A549 (cell line): ENCODE measurements around the gene CHST11. TPM values are rescaled to one million over a fixed set of nuclear protein-coding genes. Genes with fewer than 3 reads are reported as not detected.

Experiments used
- ATAC-seq, 2 experiments: fragments of 200-7000 bp in 1 of 2; fragments of >200 bp in 1 of 2; cut with Nextera tagmentation in 1 of 2; cut with Tn5 transposase in 1 of 2; 3 replicates each; pipeline versions ENCODE4 v1.8.0 to v1.9.1; 2018 to 2020; ENCODE audit warnings: mild to moderate bottlenecking in 1 of 2, moderate library complexity in 1 of 2
- CTCF ChIA-PET: fragments of 300-600 bp; sonication (Branson Sonifier 250); formaldehyde crosslinking; extraction: SDS; loops from one replicate; lab custom pipeline; 2021; ENCODE audit warnings: antibody characterized with exemption, inconsistent platforms; lab: Yijun Ruan, JAX
- POLR2A ChIA-PET: fragments of 350-600 bp; formaldehyde crosslinking; extraction: SDS; loops from one replicate; lab custom pipeline; 2021; ENCODE audit warnings: antibody characterized with exemption, inconsistent platforms; lab: Yijun Ruan, JAX
- DNase-seq, 2 experiments: peaks; one replicate each; pipeline versions ENCODE4 v3.0.0 to v3.0.0-alpha.2; 2011 to 2016; ENCODE audit warnings: low read depth in 1 of 2, low spot score in 1 of 2
- FAIRE-seq: peaks from 2 replicates; lab custom pipeline; 2011; peaks lifted over from hg19 to GRCh38; lab: Jason Lieb, UNC
- H3K27ac ChIP-seq, 2 experiments: fragments of >200 bp; sonication (Bioruptor Twin); formaldehyde crosslinking; 3 replicates each; pipeline ENCODE4 v1.5.1; 2016 to 2017
- H3K4me1 ChIP-seq: fragments of >200 bp; sonication (Bioruptor Twin); formaldehyde crosslinking; 3 replicates; pipeline ENCODE4 v1.6.1; 2016
- H3K4me2 ChIP-seq: fragments of >200 bp; sonication (Bioruptor Twin); formaldehyde crosslinking; 3 replicates; pipeline ENCODE4 v1.6.1; 2016
- H3K4me3 ChIP-seq: fragments of >200 bp; sonication (Bioruptor Twin); formaldehyde crosslinking; 3 replicates; pipeline ENCODE4 v1.5.1; 2016
- H3K9me3 ChIP-seq: fragments of >200 bp; sonication (Bioruptor Twin); formaldehyde crosslinking; 3 replicates; pipeline ENCODE4 v1.6.1; 2016
- ATOH8 ChIP-seq: fragments of 250-450 bp; sonication (Bioruptor Pico); IDR thresholded peaks from 2 replicates; pipeline ENCODE4 v1.5.0; 2020; ENCODE audit warnings: low read depth, mild to moderate bottlenecking, moderate library complexity
- EP300 ChIP-seq, 2 experiments: fragments of >200 bp; sonication (Bioruptor Twin); formaldehyde crosslinking; IDR thresholded peaks; 2 replicates in 1 of 2; 3 replicates in 1 of 2; pipeline ENCODE4 v1.6.1; 2016 to 2017
- ESRRA ChIP-seq: fragments of 150-350 bp; IDR thresholded peaks from 2 replicates; pipeline ENCODE4 v1.6.1; 2014; ENCODE audit warnings: mild to moderate bottlenecking, low read length, borderline replicate concordance
- FOSB ChIP-seq: fragments of 250-450 bp; sonication (Bioruptor Pico); IDR thresholded peaks from 2 replicates; pipeline ENCODE4 v1.5.0; 2020; ENCODE audit warnings: mild to moderate bottlenecking, moderate library complexity
- FOSL2 ChIP-seq, 2 experiments: fragments of 450-650 bp in 1 of 2; fragments of >200 bp in 1 of 2; sonication (Bioruptor Twin) in 1 of 2; formaldehyde crosslinking; IDR thresholded peaks; 2 replicates each; pipeline versions ENCODE4 v1.5.0 to v1.6.1; 2016 to 2020; ENCODE audit warnings: mild to moderate bottlenecking in 1 of 2, moderate library complexity in 1 of 2
- FOXS1 ChIP-seq: fragments of 250-450 bp; sonication (Bioruptor Pico); IDR thresholded peaks from 2 replicates; pipeline ENCODE4 v1.5.0; 2020; ENCODE audit warnings: mild to moderate bottlenecking, moderate library complexity
- HES2 ChIP-seq: fragments of >200 bp; sonication (Bioruptor Twin); formaldehyde crosslinking; IDR thresholded peaks from 2 replicates; pipeline ENCODE4 v1.6.1; 2016
- HMGXB4 ChIP-seq: fragments of 250-450 bp; sonication (Bioruptor Pico); IDR thresholded peaks from 2 replicates; pipeline ENCODE4 v1.5.0; 2021; ENCODE audit warnings: mild to moderate bottlenecking, moderate library complexity, borderline replicate concordance
- HOXA7 ChIP-seq: fragments of 250-450 bp; sonication (Bioruptor Pico); IDR thresholded peaks from 2 replicates; pipeline ENCODE4 v1.5.0; 2020; ENCODE audit warnings: mild to moderate bottlenecking, moderate library complexity
- HOXB13 ChIP-seq: fragments of 250-450 bp; sonication (Bioruptor Pico); IDR thresholded peaks from 2 replicates; pipeline ENCODE4 v1.5.0; 2020; ENCODE audit warnings: low read depth, mild to moderate bottlenecking, moderate library complexity
- HOXB5 ChIP-seq: fragments of 250-450 bp; sonication (Bioruptor Pico); IDR thresholded peaks from 2 replicates; pipeline ENCODE4 v1.5.0; 2020; ENCODE audit warnings: mild to moderate bottlenecking, moderate library complexity
- KDM5A ChIP-seq: fragments of 200-600 bp; sonication (generic); IDR thresholded peaks from 2 replicates; pipeline ENCODE4 v1.6.1; 2016; ENCODE audit warnings: antibody characterized with exemption, mild to moderate bottlenecking
- MAZ ChIP-seq: fragments of 150-350 bp; IDR thresholded peaks from 2 replicates; pipeline ENCODE4 v1.6.1; 2014; ENCODE audit warnings: antibody characterized with exemption, low read depth, low read length, borderline replicate concordance
- NFE2L2 ChIP-seq: fragments of 150-350 bp; conservative IDR thresholded peaks from 2 replicates; pipeline ENCODE4 v1.6.1; 2014; ENCODE audit warnings: low read length
- NR3C1 ChIP-seq: fragments of >200 bp; sonication (Bioruptor Twin); formaldehyde crosslinking; IDR thresholded peaks from 3 replicates; pipeline ENCODE4 v1.6.1; 2017
- PHF8 ChIP-seq: fragments of 200-600 bp; sonication (generic); IDR thresholded peaks from 2 replicates; pipeline ENCODE4 v1.6.1; 2016; ENCODE audit warnings: low read depth, mild to moderate bottlenecking, antibody characterized with exemption, moderate library complexity, borderline replicate concordance
- POLR2A ChIP-seq: IDR thresholded peaks from 2 replicates; pipeline ENCODE4 v1.6.1; 2012; ENCODE audit warnings: mild to moderate bottlenecking, low read length
- POLR2AphosphoS2 ChIP-seq: conservative IDR thresholded peaks from 2 replicates; pipeline ENCODE4 v1.6.1; 2012; ENCODE audit warnings: low read length, improper control_type of control experiment, inconsistent platforms
- RNF2 ChIP-seq: fragments of 200-600 bp; sonication (generic); IDR thresholded peaks from 2 replicates; pipeline ENCODE4 v1.6.1; 2016; ENCODE audit warnings: low read depth, mild to moderate bottlenecking, antibody characterized with exemption, moderate library complexity, borderline replicate concordance
- WGBS: methylation state at CpG from one replicate; pipeline ENCODE4 v1.1.6; 2017; ENCODE audit errors: missing lambda C conversion rate; 5-methylcytosine and 5-hydroxymethylcytosine counted together
- polyA plus RNA-seq, 4 experiments: library from polyadenylated mRNA; depleted of rRNA in 3 of 4; stranded (reverse); fragments of >200 nt; fragmentation: RNase III in 1 of 4; extraction: RNeasy Plus Mini Kit Qiagen cat#74134 plus additional on column Dnase treatment in 1 of 4; gene quantifications; 2 replicates in 3 of 4; 3 replicates in 1 of 4; pipeline ENCODE4 v1.2.3, GENCODE V29; 2011 to 2017
- TF ChIP-seq, protein P1 (sequence below): fragments of >200 bp; sonication (Bioruptor Twin); formaldehyde crosslinking; IDR thresholded peaks from 3 replicates; pipeline ENCODE4 v1.5.1; 2016
- TF ChIP-seq, protein P2 (sequence below): fragments of 200-600 bp; sonication (generic); IDR thresholded peaks from 2 replicates; pipeline ENCODE4 v1.6.1; 2016; ENCODE audit warnings: antibody characterized with exemption, mild to moderate bottlenecking, moderate library complexity
- TF ChIP-seq, protein P3 (sequence below): fragments of 150-350 bp; IDR thresholded peaks from 2 replicates; pipeline ENCODE4 v1.6.1; 2014; ENCODE audit warnings: low read depth, mild to moderate bottlenecking, low read length

CHST11 gene
- polyA plus RNA-seq, 2 of the 4 experiments (the other 2 are of a cell fraction) = 19.2 to 21.8 TPM

DNA sequence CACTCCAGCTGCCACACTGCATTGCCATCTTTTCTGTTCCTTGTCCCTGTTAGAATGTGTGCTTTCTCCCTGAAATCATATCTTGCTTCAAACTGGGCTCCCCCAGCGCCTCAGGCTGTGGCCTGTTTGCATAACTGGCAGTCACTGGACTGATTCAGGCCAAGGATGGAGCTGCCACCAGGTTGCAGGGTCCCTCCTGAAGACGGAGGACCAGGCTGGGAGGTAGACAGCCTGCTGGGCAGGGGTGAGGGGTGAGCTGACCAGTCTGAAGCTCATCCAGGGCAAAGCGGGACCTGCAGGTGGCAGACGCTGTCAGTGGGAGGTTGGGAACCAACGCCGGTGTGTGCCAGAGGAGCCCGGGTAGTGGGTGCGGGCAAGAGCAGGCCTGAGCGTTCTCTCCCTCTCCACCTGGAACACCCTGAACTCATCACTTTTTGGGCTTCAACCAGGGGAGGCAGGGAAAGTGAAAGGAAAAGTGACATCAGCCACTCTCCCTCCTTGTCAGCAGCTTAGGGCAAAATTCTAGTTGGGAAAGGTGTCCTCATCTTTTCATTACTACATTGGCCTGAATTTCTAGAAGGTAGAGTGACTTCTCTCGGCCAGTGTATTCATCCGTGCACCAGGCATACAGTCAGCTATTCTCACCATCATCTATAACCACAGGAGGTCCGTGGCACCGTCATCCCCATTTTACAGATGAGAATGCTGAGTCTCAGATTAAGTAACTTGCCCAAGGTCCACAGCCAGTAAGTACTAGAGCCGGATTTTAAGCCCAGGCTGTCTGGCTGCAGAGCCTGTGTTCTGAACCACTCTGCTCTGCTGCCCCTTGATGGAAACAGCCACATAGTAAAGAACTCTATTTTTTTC lies 282.3 kb downstream of the CHST11 start (continued):
- TF ChIP-seq HOXB13 (CRISPR knock-in tag) (no peak), NFE2L2 (no peak), HOXA7 (CRISPR knock-in tag) (no peak)
- TF ChIP-seq, protein P1, sequence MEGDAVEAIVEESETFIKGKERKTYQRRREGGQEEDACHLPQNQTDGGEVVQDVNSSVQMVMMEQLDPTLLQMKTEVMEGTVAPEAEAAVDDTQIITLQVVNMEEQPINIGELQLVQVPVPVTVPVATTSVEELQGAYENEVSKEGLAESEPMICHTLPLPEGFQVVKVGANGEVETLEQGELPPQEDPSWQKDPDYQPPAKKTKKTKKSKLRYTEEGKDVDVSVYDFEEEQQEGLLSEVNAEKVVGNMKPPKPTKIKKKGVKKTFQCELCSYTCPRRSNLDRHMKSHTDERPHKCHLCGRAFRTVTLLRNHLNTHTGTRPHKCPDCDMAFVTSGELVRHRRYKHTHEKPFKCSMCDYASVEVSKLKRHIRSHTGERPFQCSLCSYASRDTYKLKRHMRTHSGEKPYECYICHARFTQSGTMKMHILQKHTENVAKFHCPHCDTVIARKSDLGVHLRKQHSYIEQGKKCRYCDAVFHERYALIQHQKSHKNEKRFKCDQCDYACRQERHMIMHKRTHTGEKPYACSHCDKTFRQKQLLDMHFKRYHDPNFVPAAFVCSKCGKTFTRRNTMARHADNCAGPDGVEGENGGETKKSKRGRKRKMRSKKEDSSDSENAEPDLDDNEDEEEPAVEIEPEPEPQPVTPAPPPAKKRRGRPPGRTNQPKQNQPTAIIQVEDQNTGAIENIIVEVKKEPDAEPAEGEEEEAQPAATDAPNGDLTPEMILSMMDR = no peak

DNA sequence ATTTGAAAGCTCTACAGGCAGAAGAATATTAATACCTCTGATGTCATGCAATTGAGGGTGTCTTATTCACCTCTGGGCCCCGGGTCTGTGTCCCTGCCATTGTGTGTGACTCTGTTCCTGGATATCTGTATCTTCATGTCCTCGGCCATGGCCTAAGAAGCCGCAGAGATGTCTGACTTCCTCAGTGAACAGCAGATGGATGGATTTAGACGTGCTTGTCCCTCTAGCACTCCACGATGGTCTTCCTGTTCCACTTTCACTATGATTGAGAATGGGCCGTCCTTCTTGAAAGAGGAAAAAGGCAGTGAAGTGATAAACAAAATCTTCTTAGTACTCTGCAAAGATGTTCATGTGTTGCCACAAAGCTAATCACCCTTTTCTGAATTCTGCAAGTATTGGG lies 283.9 kb downstream of the CHST11 start:
- WGBS = 90% methylated on average over 6 of the region's 6 CpGs
- FAIRE-seq = no peak
- POLR2A ChIA-PET = interaction anchor here (0.6 kb wide), 1 partner anchor 283 kb away, joined by 3 read pairs; no protein-coding TSS in a partner anchor

More for the DNA sequence above, 283.9 kb downstream of the CHST11 start:
- Histone ChIP-seq H3K9me3 (no peaks in the 10 kb centered on the region), H3K27ac (no peak overlapping the region), H3K4me1 (no peaks in the 10 kb centered on the region), H3K4me3 (no peak overlapping the region), H3K4me2 (no peak overlapping the region)
- CTCF ChIA-PET = no interaction called here
- DNase-seq (no peak), ATAC-seq (no peak)
- no peak for TF ChIP-seq NR3C1
- no peak for TF ChIP-seq FOXS1 (CRISPR knock-in tag)
- TF ChIP-seq FOSB = no peak
- TF ChIP-seq KDM5A = no peak
- TF ChIP-seq, protein P2, sequence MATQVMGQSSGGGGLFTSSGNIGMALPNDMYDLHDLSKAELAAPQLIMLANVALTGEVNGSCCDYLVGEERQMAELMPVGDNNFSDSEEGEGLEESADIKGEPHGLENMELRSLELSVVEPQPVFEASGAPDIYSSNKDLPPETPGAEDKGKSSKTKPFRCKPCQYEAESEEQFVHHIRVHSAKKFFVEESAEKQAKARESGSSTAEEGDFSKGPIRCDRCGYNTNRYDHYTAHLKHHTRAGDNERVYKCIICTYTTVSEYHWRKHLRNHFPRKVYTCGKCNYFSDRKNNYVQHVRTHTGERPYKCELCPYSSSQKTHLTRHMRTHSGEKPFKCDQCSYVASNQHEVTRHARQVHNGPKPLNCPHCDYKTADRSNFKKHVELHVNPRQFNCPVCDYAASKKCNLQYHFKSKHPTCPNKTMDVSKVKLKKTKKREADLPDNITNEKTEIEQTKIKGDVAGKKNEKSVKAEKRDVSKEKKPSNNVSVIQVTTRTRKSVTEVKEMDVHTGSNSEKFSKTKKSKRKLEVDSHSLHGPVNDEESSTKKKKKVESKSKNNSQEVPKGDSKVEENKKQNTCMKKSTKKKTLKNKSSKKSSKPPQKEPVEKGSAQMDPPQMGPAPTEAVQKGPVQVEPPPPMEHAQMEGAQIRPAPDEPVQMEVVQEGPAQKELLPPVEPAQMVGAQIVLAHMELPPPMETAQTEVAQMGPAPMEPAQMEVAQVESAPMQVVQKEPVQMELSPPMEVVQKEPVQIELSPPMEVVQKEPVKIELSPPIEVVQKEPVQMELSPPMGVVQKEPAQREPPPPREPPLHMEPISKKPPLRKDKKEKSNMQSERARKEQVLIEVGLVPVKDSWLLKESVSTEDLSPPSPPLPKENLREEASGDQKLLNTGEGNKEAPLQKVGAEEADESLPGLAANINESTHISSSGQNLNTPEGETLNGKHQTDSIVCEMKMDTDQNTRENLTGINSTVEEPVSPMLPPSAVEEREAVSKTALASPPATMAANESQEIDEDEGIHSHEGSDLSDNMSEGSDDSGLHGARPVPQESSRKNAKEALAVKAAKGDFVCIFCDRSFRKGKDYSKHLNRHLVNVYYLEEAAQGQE = no peak
- no peak for TF ChIP-seq POLR2A
- TF ChIP-seq RNF2 = no peak
- TF ChIP-seq, protein P3, sequence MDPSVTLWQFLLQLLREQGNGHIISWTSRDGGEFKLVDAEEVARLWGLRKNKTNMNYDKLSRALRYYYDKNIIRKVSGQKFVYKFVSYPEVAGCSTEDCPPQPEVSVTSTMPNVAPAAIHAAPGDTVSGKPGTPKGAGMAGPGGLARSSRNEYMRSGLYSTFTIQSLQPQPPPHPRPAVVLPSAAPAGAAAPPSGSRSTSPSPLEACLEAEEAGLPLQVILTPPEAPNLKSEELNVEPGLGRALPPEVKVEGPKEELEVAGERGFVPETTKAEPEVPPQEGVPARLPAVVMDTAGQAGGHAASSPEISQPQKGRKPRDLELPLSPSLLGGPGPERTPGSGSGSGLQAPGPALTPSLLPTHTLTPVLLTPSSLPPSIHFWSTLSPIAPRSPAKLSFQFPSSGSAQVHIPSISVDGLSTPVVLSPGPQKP = no peak
- TF ChIP-seq PHF8 = no peak
- TF ChIP-seq MAZ = no peak
- no peak for TF ChIP-seq ESRRA
- no peak for TF ChIP-seq HOXB5 (CRISPR knock-in tag)
- no peak for TF ChIP-seq POLR2AphosphoS2
- TF ChIP-seq ATOH8 (CRISPR knock-in tag) = no peak
- no peak for TF ChIP-seq HES2
- TF ChIP-seq EP300 (IDR thresholded peaks at IDR 0.05) = no peak
- no peak for TF ChIP-seq HMGXB4 (CRISPR knock-in tag)
- no peak for TF ChIP-seq FOSL2 (IDR thresholded peaks at IDR 0.05)
- TF ChIP-seq FOSL2 (CRISPR knock-in tag; IDR thresholded peaks at IDR 0.05) = no peak
- TF ChIP-seq, all 56 proteins: peak for 0
